ENCODE data around the gene NEU1.
"Not testable (repeated sequence)": the region's sequence is repeated elsewhere in the genome, so short reads cannot be mapped to it uniquely, and the experiment has no call there.

DNA sequence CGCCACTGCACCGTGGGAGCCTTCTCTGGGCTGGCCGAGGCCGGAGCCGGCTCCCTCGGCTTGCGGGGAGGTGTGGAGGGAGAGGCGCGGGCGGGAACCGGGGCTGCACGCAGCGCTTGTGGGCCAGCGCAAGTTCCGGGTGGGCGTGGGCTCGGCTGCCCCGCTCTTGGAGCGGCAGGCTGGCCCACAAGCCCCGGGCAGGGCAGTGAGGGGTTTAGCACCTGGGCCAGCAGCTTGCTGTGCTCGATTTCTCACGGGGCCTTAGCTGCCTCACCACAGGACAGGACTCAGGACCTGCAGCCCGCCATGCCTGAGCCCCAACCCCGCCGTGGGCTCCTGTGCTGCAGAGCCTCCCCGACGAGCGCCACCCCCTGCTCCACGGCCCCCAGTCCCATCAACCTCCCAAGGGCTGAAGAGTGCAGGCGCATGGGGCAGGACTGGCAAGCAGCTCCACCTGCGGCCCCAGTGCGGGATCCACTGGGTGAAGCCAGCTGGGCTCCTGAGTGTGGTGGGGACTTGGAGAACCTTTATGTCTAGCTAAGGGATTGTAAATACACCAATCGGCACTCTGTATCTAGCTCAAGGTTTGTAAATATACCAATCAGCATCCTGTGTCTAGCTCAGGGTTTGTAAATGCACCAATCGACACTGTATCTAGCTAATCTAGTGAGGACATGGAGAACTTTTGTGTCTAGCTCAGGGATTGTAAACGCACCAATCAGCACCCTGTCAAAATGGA, 10.5 kb downstream of the NEU1 start:
- TF ChIP-seq CTCF (conservative IDR thresholded peaks at IDR 0.05; ENCODE audit: low read length); EZH2phosphoT487 (IDR thresholded peaks at IDR 0.05; ENCODE audit: borderline replicate concordance): not testable (repeated sequence)

Measured in Loucy (cell line).